AG10803 (cell line): Measurements from ENCODE around the gene PROKR1.
"Not testable (repeated sequence)": the region's sequence is repeated elsewhere in the genome, so short reads cannot be mapped to it uniquely, and the experiment has no call there.

Source experiments
- DNase-seq: peaks from one replicate; pipeline ENCODE4 v3.0.0; 2010; ENCODE audit warnings: low read depth
- H3K4me3 ChIP-seq: 2 replicates; pipeline ENCODE4 v1.5.1; 2011; ENCODE audit warnings: mild to moderate bottlenecking, low read length, control low read depth
- TF ChIP-seq, protein P1 (sequence below): conservative IDR thresholded peaks from 2 replicates; pipeline ENCODE4 v1.5.1; 2011; ENCODE audit warnings: mild to moderate bottlenecking, low read length, control low read depth, inconsistent platforms

The PROKR1 gene

DNA sequence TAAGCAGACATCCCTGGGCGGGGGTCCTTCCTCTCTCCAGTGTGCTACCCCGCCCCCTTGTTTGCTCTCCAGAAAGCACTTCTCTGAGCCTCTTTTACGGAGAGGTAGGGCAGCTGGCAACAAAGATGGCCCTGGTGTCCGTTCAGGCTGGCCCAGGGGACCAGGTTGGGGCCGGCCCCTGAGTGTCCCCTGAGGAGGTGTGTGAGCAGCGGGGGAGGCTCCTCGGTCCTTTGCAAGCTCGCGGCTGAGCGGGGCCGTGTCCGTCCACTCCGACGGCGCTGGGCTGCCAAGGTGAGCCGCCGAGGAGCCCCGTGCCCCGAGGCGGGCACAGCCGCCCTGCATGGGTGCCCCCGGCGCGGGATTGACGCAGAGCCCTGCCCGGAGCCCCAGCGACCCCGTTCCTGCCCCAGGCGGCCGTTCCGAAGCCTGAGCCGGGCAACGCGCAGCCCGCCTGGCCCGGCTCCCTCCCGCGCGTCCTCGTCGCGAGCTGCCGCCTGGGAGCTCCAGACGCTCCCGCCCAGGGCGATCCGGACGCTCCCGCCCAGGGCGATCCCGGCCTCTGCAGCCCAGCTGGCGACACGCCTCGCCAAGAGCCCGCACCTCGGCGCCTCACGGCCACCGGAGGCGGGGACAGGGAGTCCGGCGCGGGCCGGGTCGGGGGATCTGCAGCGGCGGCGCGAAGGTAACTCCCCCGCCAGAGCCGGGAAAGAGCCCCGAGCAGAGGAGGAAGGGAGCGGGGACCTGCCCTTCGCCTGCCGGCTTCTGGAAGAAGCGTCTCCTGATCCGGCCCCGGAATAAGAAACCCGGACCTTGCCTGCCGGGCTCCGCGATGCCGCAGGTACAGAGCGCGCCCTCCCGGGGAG, at the start of gene PROKR1:
Gene PROKR1, plus strand, starts transcription at position 569 of the 863 bp plus-strand sequence. CDS start 2,243 bp downstream, outside the sequence.
- TF ChIP-seq, protein P1, sequence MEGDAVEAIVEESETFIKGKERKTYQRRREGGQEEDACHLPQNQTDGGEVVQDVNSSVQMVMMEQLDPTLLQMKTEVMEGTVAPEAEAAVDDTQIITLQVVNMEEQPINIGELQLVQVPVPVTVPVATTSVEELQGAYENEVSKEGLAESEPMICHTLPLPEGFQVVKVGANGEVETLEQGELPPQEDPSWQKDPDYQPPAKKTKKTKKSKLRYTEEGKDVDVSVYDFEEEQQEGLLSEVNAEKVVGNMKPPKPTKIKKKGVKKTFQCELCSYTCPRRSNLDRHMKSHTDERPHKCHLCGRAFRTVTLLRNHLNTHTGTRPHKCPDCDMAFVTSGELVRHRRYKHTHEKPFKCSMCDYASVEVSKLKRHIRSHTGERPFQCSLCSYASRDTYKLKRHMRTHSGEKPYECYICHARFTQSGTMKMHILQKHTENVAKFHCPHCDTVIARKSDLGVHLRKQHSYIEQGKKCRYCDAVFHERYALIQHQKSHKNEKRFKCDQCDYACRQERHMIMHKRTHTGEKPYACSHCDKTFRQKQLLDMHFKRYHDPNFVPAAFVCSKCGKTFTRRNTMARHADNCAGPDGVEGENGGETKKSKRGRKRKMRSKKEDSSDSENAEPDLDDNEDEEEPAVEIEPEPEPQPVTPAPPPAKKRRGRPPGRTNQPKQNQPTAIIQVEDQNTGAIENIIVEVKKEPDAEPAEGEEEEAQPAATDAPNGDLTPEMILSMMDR = no peak
- peak within 1 kb of the TSS; percentile 29 for H3K4me3 ChIP-seq

DNA sequence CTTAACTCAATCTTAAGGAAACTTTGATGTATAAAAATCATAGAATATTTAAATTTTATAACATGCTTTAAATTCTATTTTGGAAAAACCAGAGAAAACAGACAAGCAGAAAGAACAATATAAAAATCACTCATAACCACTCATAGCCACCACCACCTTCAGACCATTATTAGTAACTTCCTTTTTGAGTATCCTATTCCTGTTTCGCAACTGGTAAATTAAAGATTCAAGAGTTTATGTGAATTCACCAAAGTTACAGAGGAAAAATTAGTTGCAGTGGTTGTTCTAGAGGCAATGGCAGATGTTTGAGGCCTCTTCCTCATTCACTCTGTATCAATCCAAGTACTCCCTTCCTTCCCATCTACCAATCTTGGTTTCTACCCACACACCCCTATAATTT, 49.3 kb upstream of the PROKR1 start:
- H3K4me3 ChIP-seq = no peak overlapping the region
- TF ChIP-seq, protein P1 = no peak
- DNase-seq = no peak

More for the DNA sequence above, at the start of gene PROKR1:
- peak; percentile 8 for DNase-seq

DNA sequence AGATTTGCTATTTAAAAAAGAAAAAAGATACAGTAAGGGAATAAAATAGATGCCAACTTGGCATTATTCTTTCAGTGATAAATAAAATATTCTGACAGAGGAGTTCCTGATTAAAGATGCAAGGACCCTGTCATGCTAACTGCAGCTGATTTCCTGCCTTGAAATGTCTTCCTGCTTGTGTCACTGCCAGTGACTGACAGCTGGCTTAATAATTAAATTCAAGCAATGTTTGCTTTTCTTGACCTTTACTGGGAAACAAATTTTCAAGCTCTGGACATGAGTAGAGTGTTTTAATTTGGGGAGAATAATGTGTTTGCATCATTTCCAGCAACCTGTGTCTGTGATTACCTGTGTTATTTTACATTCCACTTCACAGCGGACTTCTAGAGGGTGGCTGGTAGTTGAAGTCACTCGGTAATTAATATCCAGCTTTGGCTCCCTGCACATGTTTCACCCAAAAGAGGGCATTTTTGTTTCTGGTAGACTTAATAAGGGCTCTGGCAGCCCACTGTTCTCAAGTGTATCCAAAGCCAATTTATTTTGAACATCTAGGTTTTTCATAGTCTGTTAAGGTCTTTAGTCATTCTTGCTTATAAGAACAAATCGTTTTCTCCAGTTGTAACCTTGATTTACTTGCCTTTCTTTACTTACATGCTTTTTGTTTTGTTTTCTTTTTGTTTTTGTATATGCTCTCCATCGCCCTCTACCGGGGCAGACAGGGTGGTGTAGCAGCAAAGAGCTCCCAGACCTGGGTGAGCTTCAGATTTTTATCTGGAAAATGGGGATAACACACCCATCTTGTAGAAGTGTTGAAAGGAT, 48.5 kb upstream of the PROKR1 start:
- no peak overlapping the region for H3K4me3 ChIP-seq
- peak; percentile 49 for DNase-seq
- TF ChIP-seq, protein P1 = peak; percentile 94

DNA sequence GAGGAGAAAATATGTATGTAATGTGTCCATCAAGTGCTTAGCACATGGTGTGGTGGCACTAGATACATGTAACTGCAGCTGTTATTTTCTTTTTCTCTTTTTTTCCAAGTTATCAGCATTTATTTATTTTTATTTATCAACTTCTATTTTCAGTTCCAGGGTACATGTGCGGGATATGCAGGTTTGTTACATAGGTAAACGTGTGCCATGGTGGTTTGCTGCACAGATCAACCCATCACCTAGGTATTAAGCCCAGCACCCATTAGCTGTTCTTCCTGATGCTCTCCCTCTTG, 47.9 kb upstream of the PROKR1 start:
- not testable (repeated sequence) for DNase-seq, H3K4me3 ChIP-seq

DNA sequence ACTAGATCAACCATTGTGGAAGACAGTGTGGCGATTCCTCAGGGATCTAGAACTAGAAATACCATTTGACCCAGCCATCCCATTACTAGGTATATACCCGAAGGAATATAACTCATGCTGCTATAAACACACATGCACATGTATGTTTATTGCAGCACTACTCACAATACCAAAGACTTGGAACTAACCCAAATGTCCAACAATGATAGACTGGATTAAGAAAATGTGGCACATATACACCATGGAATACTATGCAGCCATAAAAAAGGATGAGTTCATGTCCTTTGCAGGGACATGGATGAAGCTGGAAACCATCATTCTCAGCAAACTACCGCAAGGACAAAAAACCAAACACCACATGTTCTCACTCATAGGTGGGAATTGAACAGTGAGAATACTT, 42.9 kb upstream of the PROKR1 start:
- not testable (repeated sequence) for H3K4me3 ChIP-seq, DNase-seq

DNA sequence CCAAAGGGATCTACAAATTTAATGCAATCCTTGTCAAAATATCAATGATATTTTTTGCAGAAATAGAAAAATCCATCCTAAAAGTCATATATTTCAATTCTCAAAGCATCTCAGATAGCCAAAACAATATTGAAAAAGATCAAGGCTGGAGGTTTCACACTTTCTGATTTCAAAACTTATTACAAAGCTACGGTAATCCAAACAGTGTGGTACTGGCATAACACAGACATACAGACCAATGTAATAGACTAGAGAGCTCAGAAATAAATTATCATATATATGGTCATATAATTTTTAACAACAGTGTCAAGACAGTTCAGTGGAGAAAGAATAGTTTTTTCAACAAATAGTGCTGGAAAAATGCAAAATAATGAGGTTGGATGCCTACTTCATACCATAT, 40.3 kb upstream of the PROKR1 start:
- TF ChIP-seq, protein P1 = no peak
- H3K4me3 ChIP-seq = no peak overlapping the region
- DNase-seq = no peak

DNA sequence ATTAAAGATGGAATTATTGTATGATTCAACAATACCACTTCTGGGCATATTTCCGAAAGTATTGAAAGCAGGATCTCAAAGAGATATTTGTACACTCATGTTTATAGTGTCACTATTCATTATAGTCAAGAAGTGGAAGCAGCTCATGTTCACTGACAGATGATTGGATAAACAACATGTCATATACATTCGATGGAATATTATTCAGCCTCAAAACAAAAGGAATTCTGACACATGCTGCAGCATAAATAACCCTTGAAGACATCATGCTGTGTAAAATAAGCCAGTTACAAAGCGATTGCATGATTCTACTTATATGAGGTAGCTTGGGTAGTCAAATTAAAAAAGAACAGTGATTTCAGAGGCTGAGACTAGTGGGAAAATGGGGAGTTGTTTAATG, 39.3 kb upstream of the PROKR1 start:
- no peak for DNase-seq
- TF ChIP-seq, protein P1 = no peak
- H3K4me3 ChIP-seq = no peak overlapping the region

DNA sequence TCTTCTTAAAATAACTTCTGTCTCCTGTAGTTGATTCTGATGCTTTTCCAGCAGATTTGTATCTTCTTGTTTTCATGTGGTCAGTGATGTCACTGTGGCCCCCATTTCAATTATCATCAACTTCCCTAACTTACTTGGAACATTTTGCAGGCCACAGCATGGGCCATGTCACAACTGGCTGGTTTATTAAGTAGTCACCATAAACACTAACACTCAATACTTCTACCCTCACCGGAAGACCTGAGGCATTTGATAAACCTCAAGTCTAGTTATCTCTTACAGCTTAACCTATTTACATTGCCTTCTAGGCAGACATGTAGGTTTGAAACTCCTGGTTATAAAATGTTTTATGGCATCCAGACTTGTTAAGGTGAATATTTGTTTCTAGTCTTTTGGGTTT, 37.4 kb upstream of the PROKR1 start:
- TF ChIP-seq, protein P1 = no peak
- DNase-seq = no peak
- no peak overlapping the region for H3K4me3 ChIP-seq
